ENCODE measurements around the gene C1orf105.

- no peak for TF ChIP-seq TAF1 (IDR thresholded peaks at IDR 0.05; ENCODE audit: borderline replicate concordance, low read depth, low read length)
- TF ChIP-seq, protein P1, sequence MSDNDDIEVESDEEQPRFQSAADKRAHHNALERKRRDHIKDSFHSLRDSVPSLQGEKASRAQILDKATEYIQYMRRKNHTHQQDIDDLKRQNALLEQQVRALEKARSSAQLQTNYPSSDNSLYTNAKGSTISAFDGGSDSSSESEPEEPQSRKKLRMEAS (IDR thresholded peaks at IDR 0.05; ENCODE audit: low read depth) = no peak
- TF ChIP-seq, protein P2, sequence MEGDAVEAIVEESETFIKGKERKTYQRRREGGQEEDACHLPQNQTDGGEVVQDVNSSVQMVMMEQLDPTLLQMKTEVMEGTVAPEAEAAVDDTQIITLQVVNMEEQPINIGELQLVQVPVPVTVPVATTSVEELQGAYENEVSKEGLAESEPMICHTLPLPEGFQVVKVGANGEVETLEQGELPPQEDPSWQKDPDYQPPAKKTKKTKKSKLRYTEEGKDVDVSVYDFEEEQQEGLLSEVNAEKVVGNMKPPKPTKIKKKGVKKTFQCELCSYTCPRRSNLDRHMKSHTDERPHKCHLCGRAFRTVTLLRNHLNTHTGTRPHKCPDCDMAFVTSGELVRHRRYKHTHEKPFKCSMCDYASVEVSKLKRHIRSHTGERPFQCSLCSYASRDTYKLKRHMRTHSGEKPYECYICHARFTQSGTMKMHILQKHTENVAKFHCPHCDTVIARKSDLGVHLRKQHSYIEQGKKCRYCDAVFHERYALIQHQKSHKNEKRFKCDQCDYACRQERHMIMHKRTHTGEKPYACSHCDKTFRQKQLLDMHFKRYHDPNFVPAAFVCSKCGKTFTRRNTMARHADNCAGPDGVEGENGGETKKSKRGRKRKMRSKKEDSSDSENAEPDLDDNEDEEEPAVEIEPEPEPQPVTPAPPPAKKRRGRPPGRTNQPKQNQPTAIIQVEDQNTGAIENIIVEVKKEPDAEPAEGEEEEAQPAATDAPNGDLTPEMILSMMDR (IDR thresholded peaks at IDR 0.05) = no peak
- no peak for TF ChIP-seq SMC3 (IDR thresholded peaks at IDR 0.05; ENCODE audit: low read depth, low read length)
- TF ChIP-seq JUND (IDR thresholded peaks at IDR 0.05) = no peak
- TF ChIP-seq USF1 (IDR thresholded peaks at IDR 0.05; ENCODE audit: borderline replicate concordance, low read depth) = no peak
- no peak for TF ChIP-seq EZH2phosphoT487 (IDR thresholded peaks at IDR 0.05; ENCODE audit: borderline replicate concordance, low read depth)
- TF ChIP-seq, protein P3, sequence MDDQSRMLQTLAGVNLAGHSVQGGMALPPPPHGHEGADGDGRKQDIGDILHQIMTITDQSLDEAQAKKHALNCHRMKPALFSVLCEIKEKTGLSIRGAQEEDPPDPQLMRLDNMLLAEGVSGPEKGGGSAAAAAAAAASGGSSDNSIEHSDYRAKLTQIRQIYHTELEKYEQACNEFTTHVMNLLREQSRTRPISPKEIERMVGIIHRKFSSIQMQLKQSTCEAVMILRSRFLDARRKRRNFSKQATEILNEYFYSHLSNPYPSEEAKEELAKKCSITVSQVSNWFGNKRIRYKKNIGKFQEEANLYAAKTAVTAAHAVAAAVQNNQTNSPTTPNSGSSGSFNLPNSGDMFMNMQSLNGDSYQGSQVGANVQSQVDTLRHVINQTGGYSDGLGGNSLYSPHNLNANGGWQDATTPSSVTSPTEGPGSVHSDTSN (IDR thresholded peaks at IDR 0.05) = no peak
- TF ChIP-seq YY1 (IDR thresholded peaks at IDR 0.05; ENCODE audit: low read depth) = no peak
- TF ChIP-seq EP300 (IDR thresholded peaks at IDR 0.05; ENCODE audit: borderline replicate concordance in 1 of 2, low read depth in 1 of 2, low read length in 1 of 2) = no peak
- TF ChIP-seq, protein P4, sequence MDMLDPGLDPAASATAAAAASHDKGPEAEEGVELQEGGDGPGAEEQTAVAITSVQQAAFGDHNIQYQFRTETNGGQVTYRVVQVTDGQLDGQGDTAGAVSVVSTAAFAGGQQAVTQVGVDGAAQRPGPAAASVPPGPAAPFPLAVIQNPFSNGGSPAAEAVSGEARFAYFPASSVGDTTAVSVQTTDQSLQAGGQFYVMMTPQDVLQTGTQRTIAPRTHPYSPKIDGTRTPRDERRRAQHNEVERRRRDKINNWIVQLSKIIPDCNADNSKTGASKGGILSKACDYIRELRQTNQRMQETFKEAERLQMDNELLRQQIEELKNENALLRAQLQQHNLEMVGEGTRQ (IDR thresholded peaks at IDR 0.05; ENCODE audit: borderline replicate concordance, low read depth, low read length) = no peak
Observed at GRCh38 chr1:172402878-172403569, 17.5 kb upstream of the C1orf105 start.

All from SK-N-SH (cell line).